DOHH2 (cell line): ENCODE results near the gene FSTL1.

ENCODE experiments used
- H3F3A ChIP-seq: fragments of 200-600 bp; sonication (generic), shearing (Covaris generic); 2 replicates; pipeline ENCODE4 v1.6.0; 2016; ENCODE audit warnings: antibody characterized with exemption, mild to moderate bottlenecking; ENCODE audit not compliant: control insufficient read depth, insufficient read depth
- H3K27ac ChIP-seq: fragments of 200-600 bp; sonication (generic); 2 replicates; pipeline ENCODE4 v1.5.1; 2014; ENCODE audit warnings: low read depth, mild to moderate bottlenecking, low read length, moderate library complexity
- H3K27me3 ChIP-seq: fragments of 200-600 bp; sonication (generic); 2 replicates; pipeline ENCODE4 v1.6.1; 2014; ENCODE audit warnings: mild to moderate bottlenecking, low read length, mixed read lengths; ENCODE audit not compliant: control insufficient read depth
- H3K36me3 ChIP-seq: fragments of 200-600 bp; sonication (generic); 2 replicates; pipeline ENCODE4 v1.6.1; 2014; ENCODE audit warnings: mild to moderate bottlenecking, low read length, moderate library complexity, mixed read lengths; ENCODE audit not compliant: control insufficient read depth
- H3K4me1 ChIP-seq: fragments of 200-600 bp; sonication (generic); 2 replicates; pipeline ENCODE4 v1.6.1; 2014; ENCODE audit warnings: mild to moderate bottlenecking, low read length, mixed read lengths; ENCODE audit not compliant: control insufficient read depth
- H3K4me2 ChIP-seq: fragments of 200-600 bp; sonication (generic); 2 replicates; pipeline ENCODE4 v1.6.0; 2014; ENCODE audit warnings: mild to moderate bottlenecking, low read length, moderate library complexity
- H3K4me3 ChIP-seq: fragments of 200-600 bp; sonication (generic); 2 replicates; pipeline ENCODE4 v1.5.1; 2014; ENCODE audit warnings: mild to moderate bottlenecking, low read length, mixed read lengths
- H3K79me2 ChIP-seq: fragments of 200-600 bp; sonication (generic); 2 replicates; pipeline ENCODE4 v1.6.1; 2014; ENCODE audit warnings: mild to moderate bottlenecking, low read length, mixed read lengths; ENCODE audit not compliant: control insufficient read depth
- H3K9me2 ChIP-seq: fragments of 200-600 bp; sonication (generic); replicated peaks from 2 replicates; pipeline ENCODE4 v1.6.1; 2014; ENCODE audit warnings: mild to moderate bottlenecking, low read length, mixed read lengths; ENCODE audit not compliant: control insufficient read depth
- H3K9me3 ChIP-seq: fragments of 200-600 bp; sonication (generic); 2 replicates; pipeline ENCODE4 v1.6.1; 2014; ENCODE audit warnings: antibody characterized with exemption, low read length, mixed read lengths; ENCODE audit not compliant: control insufficient read depth, insufficient read depth
- H4K20me1 ChIP-seq: fragments of 200-600 bp; sonication (generic); 2 replicates; pipeline ENCODE4 v1.6.0; 2014; ENCODE audit warnings: low read depth, mild to moderate bottlenecking, antibody characterized with exemption, low read length, moderate library complexity; ENCODE audit not compliant: control insufficient read depth, insufficient read depth
- CTCF ChIP-seq: fragments of 200-600 bp; sonication (generic); IDR thresholded peaks from one replicate; pipeline ENCODE4 v1.5.1; 2014; ENCODE audit warnings: antibody characterized with exemption, mild to moderate bottlenecking, low read depth, low read length; ENCODE audit not compliant: poor library complexity, severe bottlenecking
- EZH2phosphoT487 ChIP-seq: fragments of 200-600 bp; sonication (generic); IDR thresholded peaks from 2 replicates; pipeline ENCODE4 v1.6.1; 2017; ENCODE audit warnings: borderline replicate concordance, mild to moderate bottlenecking, antibody characterized with exemption, low read length, moderate library complexity, mixed read lengths

Gene FSTL1

GRCh38 chr3:120353463-120353862 is 97.3 kb downstream of the FSTL1 start:
- Histone ChIP-seq H3K27ac (no peak overlapping the region), H3K27me3 (peaks cover 4% of the 10 kb centered on the region; the same call in 1 of the 2 replicates), H3K9me3 (no peaks in the 10 kb centered on the region), H3K4me2 (no peak overlapping the region), H3K79me2 (peaks cover 12% of the 10 kb centered on the region), H4K20me1 (no peaks in the 10 kb centered on the region), H3K4me3 (no peak overlapping the region), H3K4me1 (peaks cover 11% of the 10 kb centered on the region), H3K9me2 (no peaks in the 10 kb centered on the region), H3F3A (no peaks in the 10 kb centered on the region), H3K36me3 (peaks cover 6% of the 10 kb centered on the region)
- no peak for TF ChIP-seq CTCF
- TF ChIP-seq EZH2phosphoT487 = no peak

- H3K27me3 ChIP-seq = peaks cover 3% of the 10 kb centered on the region; the same call in 1 of the 2 replicates
- no peak overlapping the region for H3K4me2 ChIP-seq
- no peak for TF ChIP-seq CTCF
- no peak for TF ChIP-seq EZH2phosphoT487
Measured at GRCh38 chr3:120352017-120352416, 98.8 kb downstream of the FSTL1 start.

GRCh38 chr3:120350401-120350941 is 100.3 kb downstream of the FSTL1 start:
- Histone ChIP-seq H3F3A (no peaks in the 10 kb centered on the region), H4K20me1 (no peaks in the 10 kb centered on the region), H3K4me2 (peak overlapping the region; percentile 81), H3K4me3 (peak overlapping the region; percentile 81; the same call in 1 of the 2 replicates), H3K9me3 (no peaks in the 10 kb centered on the region), H3K27me3 (no peaks in the 10 kb centered on the region), H3K79me2 (peaks cover 41% of the 10 kb centered on the region), H3K36me3 (peaks cover 31% of the 10 kb centered on the region), H3K4me1 (peaks cover 28% of the 10 kb centered on the region), H3K27ac (no peak overlapping the region), H3K9me2 (no peaks in the 10 kb centered on the region)
- TF ChIP-seq CTCF (no peak), EZH2phosphoT487 (no peak)

More at GRCh38 chr3:120352017-120352416, 98.8 kb downstream of the FSTL1 start:
- no peak overlapping the region for H3K27ac ChIP-seq
- H3K9me2 ChIP-seq = no peaks in the 10 kb centered on the region
- H3F3A ChIP-seq = no peaks in the 10 kb centered on the region
- H3K4me1 ChIP-seq = peaks cover 17% of the 10 kb centered on the region
- no peaks in the 10 kb centered on the region for H3K9me3 ChIP-seq
- no peak overlapping the region for H3K4me3 ChIP-seq
- peaks cover 25% of the 10 kb centered on the region for H3K79me2 ChIP-seq
- H4K20me1 ChIP-seq = no peaks in the 10 kb centered on the region
- peaks cover 16% of the 10 kb centered on the region for H3K36me3 ChIP-seq

GRCh38 chr3:120349855-120350125 is 101.0 kb downstream of the FSTL1 start:
- H3F3A ChIP-seq = no peaks in the 10 kb centered on the region
- peaks cover 28% of the 10 kb centered on the region for H3K4me1 ChIP-seq
- peak overlapping the region; percentile 81 for H3K4me2 ChIP-seq
- no peaks in the 10 kb centered on the region for H4K20me1 ChIP-seq
- H3K27me3 ChIP-seq = no peaks in the 10 kb centered on the region
- H3K27ac ChIP-seq = peak overlapping the region; percentile 55
- 0 out of 2 replicates have a peak, but pooled peaks cover 4% of the 10 kb centered on the region for H3K9me3 ChIP-seq
- H3K9me2 ChIP-seq = no peaks in the 10 kb centered on the region
- H3K36me3 ChIP-seq = peaks cover 38% of the 10 kb centered on the region
- no peak for TF ChIP-seq EZH2phosphoT487
- TF ChIP-seq CTCF = no peak
- peaks cover 48% of the 10 kb centered on the region for H3K79me2 ChIP-seq
- H3K4me3 ChIP-seq = peak overlapping the region; percentile 81
